ENCODE measurements around the gene PTPRA.

DNA sequence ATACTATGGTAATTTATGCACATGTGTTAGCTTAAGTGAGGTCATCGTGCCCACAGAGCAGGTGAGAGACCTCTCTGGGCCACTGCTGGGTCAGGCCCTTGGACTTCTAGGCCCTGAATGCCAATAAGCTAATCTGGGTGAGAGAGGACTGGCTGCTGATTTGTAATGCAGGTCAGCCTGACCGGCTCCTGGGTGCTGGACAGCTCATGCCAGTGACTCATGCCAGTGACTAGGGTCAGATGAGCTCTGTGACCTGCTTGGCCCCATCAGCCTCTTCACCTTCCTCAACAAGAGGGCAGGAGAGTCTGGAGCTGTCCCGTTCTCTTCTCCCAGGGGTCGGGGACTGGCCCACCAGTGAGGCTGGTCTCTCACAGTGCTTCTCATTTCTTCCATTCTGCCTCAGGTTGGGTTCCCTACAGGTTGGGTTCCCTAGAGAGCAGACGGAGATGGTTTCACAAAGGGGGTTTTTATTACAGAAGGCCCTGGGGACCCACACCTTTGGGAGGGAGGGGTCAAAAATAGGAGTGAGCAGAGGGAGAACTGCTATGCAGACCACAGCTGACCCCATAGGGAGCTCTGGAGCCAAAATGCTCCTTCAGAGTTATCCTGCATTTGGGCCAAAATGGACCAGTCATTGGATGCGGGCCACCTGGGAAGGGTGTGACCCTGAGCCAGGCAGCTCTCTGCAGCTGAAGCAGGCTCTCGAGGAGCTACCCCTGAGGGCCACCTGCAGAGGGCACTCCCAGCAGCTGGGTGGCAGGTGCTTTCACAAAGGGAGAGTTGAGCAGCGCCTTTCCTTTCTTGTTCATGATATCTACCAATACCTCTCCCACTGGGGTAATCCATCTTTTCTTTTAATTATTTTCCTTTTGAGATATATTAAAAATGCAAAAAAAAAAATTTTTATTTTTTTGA is 196.0 kb downstream of the PTPRA start:
- TF ChIP-seq CTCF (IDR thresholded peaks at IDR 0.05) (no peak), POLR2A (IDR thresholded peaks at IDR 0.05) (peak in 1 of 2 donors; percentile 26)

Measured in adrenal gland (tissue), 5 donors.